HCT116 (cell line): ENCODE measurements around the gene CDKAL1. TPM values are rescaled to one million over a fixed set of nuclear protein-coding genes. Genes with fewer than 3 reads are reported as not detected.

Experiments
- ATAC-seq: fragments of 200-7000 bp; cut with Tn5 transposase; 2 replicates; pipeline ENCODE4 v1.9.1; 2020; ENCODE audit warnings: mild to moderate bottlenecking, moderate library complexity
- BruUV-seq: library from RNA; stranded (reverse); fragments of 400-500 nt; replicated peaks from 2 replicates; lab custom pipeline; 2021; lab: Mats Ljungman, UMichigan
- CTCF ChIA-PET: fragments of 300-600 bp; sonication (Branson Sonifier 250); formaldehyde crosslinking; loops from one replicate; lab custom pipeline; 2021; ENCODE audit warnings: antibody characterized with exemption; lab: Charles Lee
- POLR2A ChIA-PET: fragments of 300-600, 350-600 bp; sonication (Branson Sonifier 250); formaldehyde crosslinking; loops from one replicate; lab custom pipeline; 2021; ENCODE audit warnings: antibody characterized with exemption; lab: Charles Lee
- RAD21 ChIA-PET, 2 experiments: fragments of 300-600 bp; sonication (Branson Sonifier 250); formaldehyde crosslinking; loops; one replicate each; lab custom pipeline; 2023; ENCODE audit warnings: low total read pairs in 2 of 2; ENCODE audit not compliant: uncharacterized antibody in 2 of 2, unreplicated experiment in 2 of 2, low non-redundant PET in 1 of 2; lab: Charles Lee
- DNase-seq: peaks from one replicate; pipeline ENCODE4 v3.0.0-alpha.2; 2010; ENCODE audit warnings: low read depth, low spot score
- H2AFZ ChIP-seq: fragments of 200-600 bp; shearing (Covaris generic), sonication (generic); 2 replicates; pipeline ENCODE4 v1.6.1; 2017; ENCODE audit warnings: low read depth, mixed run types, mixed read lengths, antibody characterized with exemption, low read length; ENCODE audit not compliant: poor library complexity, severe bottlenecking
- H3K27ac ChIP-seq: 2 replicates; pipeline ENCODE4 v1.5.1; 2012; ENCODE audit warnings: low read depth, low read length
- H3K27me3 ChIP-seq: fragments of 200-600 bp; sonication (generic); 2 replicates; pipeline ENCODE4 v1.6.1; 2016; ENCODE audit warnings: mixed run types, low read length, mixed read lengths; ENCODE audit not compliant: insufficient read depth
- H3K36me3 ChIP-seq, 2 experiments: fragments of 200-500 bp in 1 of 2; fragments of 200-600 bp in 1 of 2; sonication (Bioruptor generic) in 1 of 2; sonication (generic) in 1 of 2; 2 replicates each; pipeline versions ENCODE4 v1.5.1 to v1.6.1; 2014 to 2016; ENCODE audit warnings: low read length in 2 of 2, inconsistent platforms in 1 of 2, mixed read lengths in 1 of 2, mixed run types in 1 of 2; ENCODE audit not compliant: insufficient read depth in 2 of 2, control insufficient read depth in 1 of 2
- H3K4me1 ChIP-seq, 2 experiments: fragments of 200-600 bp in 1 of 2; sonication (generic) in 1 of 2; 2 replicates each; pipeline versions ENCODE4 v1.5.1 to v1.6.1; 2012 to 2017; ENCODE audit warnings: low read length in 2 of 2, inconsistent platforms in 1 of 2, mild to moderate bottlenecking in 1 of 2, mixed read lengths in 1 of 2, mixed run types in 1 of 2, moderate library complexity in 1 of 2; ENCODE audit not compliant: insufficient read depth in 2 of 2, control insufficient read depth in 1 of 2
- H3K4me2 ChIP-seq: fragments of 200-600 bp; sonication (generic); 2 replicates; pipeline ENCODE4 v1.6.1; 2017; ENCODE audit warnings: mixed run types, low read length, mixed read lengths
- H3K4me3 ChIP-seq, 2 experiments: fragments of 200-600 bp in 1 of 2; sonication (generic) in 1 of 2; replicated peaks in 1 of 2; 2 replicates each; pipeline ENCODE4 v1.5.1; 2011 to 2016; ENCODE audit warnings: low read length in 2 of 2, control low read depth in 1 of 2, low read depth in 1 of 2, mild to moderate bottlenecking in 1 of 2, mixed read lengths in 1 of 2, mixed run types in 1 of 2
- H3K79me2 ChIP-seq: fragments of 200-600 bp; sonication (generic); 2 replicates; pipeline ENCODE4 v1.6.1; 2017; ENCODE audit warnings: mild to moderate bottlenecking, mixed run types, low read length, moderate library complexity, mixed read lengths; ENCODE audit not compliant: insufficient read depth
- H3K9ac ChIP-seq: fragments of 200-600 bp; sonication (generic); 2 replicates; pipeline ENCODE4 v1.6.1; 2016; ENCODE audit warnings: low read length, mixed read lengths
- H3K9me2 ChIP-seq: fragments of 200-600 bp; sonication (generic), shearing (Covaris generic); 2 replicates; pipeline ENCODE4 v1.6.1; 2017; ENCODE audit warnings: mixed run types, mild to moderate bottlenecking, moderate library complexity; ENCODE audit not compliant: insufficient read depth
- H3K9me3 ChIP-seq, 2 experiments: fragments of 200-500 bp in 1 of 2; fragments of 200-600 bp in 1 of 2; sonication (Bioruptor generic) in 1 of 2; sonication (generic) in 1 of 2; 2 replicates each; pipeline ENCODE4 v1.6.1; 2014 to 2017; ENCODE audit warnings: low read length in 2 of 2, mixed read lengths in 2 of 2, inconsistent platforms in 1 of 2, low read depth in 1 of 2, mild to moderate bottlenecking in 1 of 2, mixed run types in 1 of 2, moderate library complexity in 1 of 2; ENCODE audit not compliant: control insufficient read depth in 1 of 2, insufficient read depth in 1 of 2
- H4K20me1 ChIP-seq: fragments of 200-600 bp; sonication (generic), shearing (Covaris generic); 2 replicates; pipeline ENCODE4 v1.6.1; 2017; ENCODE audit warnings: mixed run types, mild to moderate bottlenecking, moderate library complexity; ENCODE audit not compliant: insufficient read depth
- ATF3 ChIP-seq: IDR thresholded peaks from 2 replicates; pipeline ENCODE4 v1.6.1; 2012
- CTCF ChIP-seq, 3 experiments: fragments of 200-600 bp in 1 of 3; sonication (generic) in 1 of 3; IDR thresholded peaks in 2 of 3; conservative IDR thresholded peaks in 1 of 3; 2 replicates each; pipeline ENCODE4 v1.5.1; 2012 to 2017; ENCODE audit warnings: low read depth in 2 of 3, low read length in 2 of 3, antibody characterized with exemption in 1 of 3, borderline replicate concordance in 1 of 3, control low read depth in 1 of 3, mild to moderate bottlenecking in 1 of 3, mixed read lengths in 1 of 3, mixed run types in 1 of 3, moderate library complexity in 1 of 3; ENCODE audit not compliant: insufficient read depth in 1 of 3
- EZH2 ChIP-seq: fragments of 200-600 bp; sonication (generic); IDR thresholded peaks from 2 replicates; pipeline ENCODE4 v1.6.1; 2017; ENCODE audit warnings: antibody characterized with exemption, mixed run types
- JUND ChIP-seq: IDR thresholded peaks from 2 replicates; pipeline ENCODE4 v1.6.1; 2012
- POLR2A ChIP-seq: IDR thresholded peaks from 2 replicates; pipeline ENCODE4 v1.7.0; 2011; ENCODE audit warnings: borderline replicate concordance; ENCODE audit not compliant: insufficient read depth, insufficient read length; ENCODE audit errors: extremely low read depth
- RAD21 ChIP-seq: IDR thresholded peaks from 2 replicates; pipeline ENCODE4 v1.6.1; 2012; ENCODE audit warnings: low read depth, mild to moderate bottlenecking
- SIN3A ChIP-seq: IDR thresholded peaks from 2 replicates; pipeline ENCODE4 v1.6.1; 2012; ENCODE audit warnings: low read depth
- SP1 ChIP-seq: IDR thresholded peaks from 2 replicates; pipeline ENCODE4 v1.6.1; 2012; ENCODE audit warnings: low read depth
- SRF ChIP-seq: IDR thresholded peaks from 2 replicates; pipeline ENCODE4 v1.6.1; 2012; ENCODE audit warnings: low read depth
- TCF7L2 ChIP-seq: IDR thresholded peaks from 2 replicates; pipeline ENCODE4 v1.7.0; 2011; ENCODE audit warnings: borderline replicate concordance, inconsistent platforms; ENCODE audit not compliant: insufficient read depth, insufficient read length; ENCODE audit errors: extremely low read depth
- YY1 ChIP-seq: IDR thresholded peaks from 2 replicates; pipeline ENCODE4 v1.6.1; 2011; ENCODE audit warnings: low read length, low read depth, moderate library complexity, mild to moderate bottlenecking; ENCODE audit not compliant: insufficient replicate concordance; ENCODE audit errors: extremely low read depth
- ZFX ChIP-seq: fragments of 450-650 bp; IDR thresholded peaks from 2 replicates; pipeline ENCODE4 v1.6.1; 2017
- intact Hi-C: fragments of 100-400 bp; cut with micrococcal nuclease; formaldehyde crosslinking; loops from 2 replicates; pipeline ENCODE4 v1.10.0; 2022
- total RNA-seq: library from RNA; stranded (reverse); gene quantifications from one replicate; pipeline ENCODE4 v1.2.1, GENCODE V29; 2021; ENCODE audit not compliant: unreplicated experiment

CDKAL1 gene
- total RNA-seq, 1 experiment from 2014 or later, result 14.9 TPM

GRCh38 chr6:21075986-21076385 is 541.7 kb downstream of the CDKAL1 start:
- no peak overlapping the region for H2AFZ ChIP-seq
- no peak for DNase-seq
- no peaks in the 10 kb centered on the region for H3K79me2 ChIP-seq
- no peak overlapping the region for H3K27ac ChIP-seq
- intact Hi-C loops, result no loop called here
- H3K4me3 ChIP-seq, result no peak overlapping the region
- H3K36me3 ChIP-seq, result no peaks in the 10 kb centered on the region
- no peak overlapping the region for H3K9ac ChIP-seq
- POLR2A ChIA-PET, result no interaction called here
- H3K9me3 ChIP-seq, result 0 out of 4 replicates have a peak, but pooled peaks cover 0 to 3% of the 10 kb centered on the region in 2 experiments
- H3K27me3 ChIP-seq, result no peaks in the 10 kb centered on the region
- TF ChIP-seq SP1, result no peak
- TF ChIP-seq SIN3A, result no peak
- TF ChIP-seq SRF, result no peak
- TF ChIP-seq ATF3, result no peak
- TF ChIP-seq TCF7L2, result no peak
- no peak for TF ChIP-seq EZH2
- no peak for TF ChIP-seq YY1
- no peak for TF ChIP-seq CTCF (IDR thresholded peaks at IDR 0.05 in 2 of 3, conservative IDR thresholded peaks at IDR 0.05 in 1 of 3; ENCODE audit: borderline replicate concordance in 1 of 3, insufficient read depth in 1 of 3, low read depth in 2 of 3, low read length in 2 of 3)
- TF ChIP-seq, all 23 proteins: peak for 0
- RAD21 ChIA-PET, result no interaction called here
- Histone ChIP-seq H4K20me1 (no peaks in the 10 kb centered on the region), H3K4me2 (no peak overlapping the region), H3K4me1 (no peaks in the 10 kb centered on the region), H3K9me2 (no peaks in the 10 kb centered on the region)
- BruUV-seq, result no TSS peak
- CTCF ChIA-PET, result no interaction called here
- no peak for ATAC-seq

- Histone ChIP-seq H3K4me2 (no peak overlapping the region), H3K27ac (no peak overlapping the region), H3K79me2 (no peaks in the 10 kb centered on the region), H3K4me3 (no peak overlapping the region), H3K36me3 (no peaks in the 10 kb centered on the region), H3K27me3 (no peaks in the 10 kb centered on the region), H2AFZ (no peak overlapping the region), H3K9ac (no peak overlapping the region), H3K9me3 (0 out of 4 replicates have a peak, but pooled peaks cover 0 to 3% of the 10 kb centered on the region in 2 experiments), H4K20me1 (no peaks in the 10 kb centered on the region), H3K9me2 (no peaks in the 10 kb centered on the region), H3K4me1 (no peaks in the 10 kb centered on the region)
- intact Hi-C loops, result no loop called here
- BruUV-seq, result no TSS peak
- POLR2A ChIA-PET, result no interaction called here
- DNase-seq (no peak), ATAC-seq (no peak)
- RAD21 ChIA-PET, result no interaction called here
- CTCF ChIA-PET, result no interaction called here
- TF ChIP-seq ZFX, result no peak
- TF ChIP-seq POLR2A, result no peak
- TF ChIP-seq RAD21, result no peak
- TF ChIP-seq JUND, result no peak
- no peak for TF ChIP-seq CTCF (IDR thresholded peaks at IDR 0.05 in 2 of 3, conservative IDR thresholded peaks at IDR 0.05 in 1 of 3; ENCODE audit: borderline replicate concordance in 1 of 3, insufficient read depth in 1 of 3, low read depth in 2 of 3, low read length in 2 of 3)
- TF ChIP-seq SIN3A, result no peak
- TF ChIP-seq TCF7L2, result no peak
These were observed 544.2 kb downstream of the CDKAL1 start for GRCh38 chr6:21078497-21078896.
